GM18907 (cell line): ENCODE results near the gene LCN15.
"Not testable (repeated sequence)": the region's sequence is repeated elsewhere in the genome, so short reads cannot be mapped to it uniquely, and the experiment has no call there.

Experiments used
- ATAC-seq: cut with Tn5 transposase; IDR thresholded peaks from one replicate; pipeline ENCODE4 v1.9.1; 2021; ENCODE audit warnings: mild to moderate bottlenecking, moderate library complexity; ENCODE audit not compliant: unreplicated experiment

LCN15 gene

DNA sequence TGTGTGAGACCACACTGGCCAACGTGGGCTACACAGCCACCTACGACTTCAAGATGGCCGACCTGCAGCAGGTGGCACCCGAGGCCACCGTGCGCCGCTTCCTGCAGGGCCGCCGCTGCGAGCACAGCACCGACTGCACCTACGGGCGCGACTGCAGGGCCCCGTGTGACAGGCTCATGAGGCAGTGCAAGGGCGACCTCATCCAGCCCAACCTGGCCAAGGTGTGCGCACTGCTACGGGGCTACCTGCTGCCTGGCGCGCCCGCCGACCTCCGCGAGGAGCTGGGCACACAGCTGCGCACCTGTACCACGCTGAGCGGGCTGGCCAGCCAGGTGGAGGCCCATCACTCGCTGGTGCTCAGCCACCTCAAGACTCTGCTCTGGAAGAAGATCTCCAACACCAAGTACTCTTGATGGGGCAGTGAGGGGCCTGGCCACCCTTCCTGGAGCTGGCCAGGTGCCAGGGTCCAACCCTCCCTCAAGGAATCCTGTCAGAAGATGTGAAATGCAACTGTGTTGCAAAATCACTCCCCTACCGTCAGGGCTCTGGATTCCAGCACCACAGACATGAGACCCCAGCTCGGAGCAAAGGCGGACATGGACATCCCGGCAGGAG is 40.8 kb downstream of the LCN15 start:
- ATAC-seq: no peak

DNA sequence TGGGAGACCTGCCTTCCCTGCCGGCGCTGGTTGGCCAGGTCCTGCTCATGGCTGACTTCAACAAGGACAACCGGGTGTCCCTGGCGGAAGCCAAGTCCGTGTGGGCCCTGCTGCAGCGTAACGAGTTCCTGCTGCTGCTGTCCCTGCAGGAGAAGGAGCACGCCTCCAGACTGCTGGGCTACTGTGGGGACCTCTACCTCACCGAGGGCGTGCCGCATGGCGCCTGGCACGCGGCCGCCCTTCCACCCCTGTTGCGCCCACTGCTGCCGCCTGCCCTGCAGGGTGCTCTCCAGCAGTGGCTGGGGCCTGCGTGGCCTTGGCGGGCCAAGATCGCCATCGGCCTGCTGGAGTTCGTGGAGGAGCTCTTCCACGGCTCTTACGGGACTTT is 41.4 kb downstream of the LCN15 start:
- no peak for ATAC-seq

DNA sequence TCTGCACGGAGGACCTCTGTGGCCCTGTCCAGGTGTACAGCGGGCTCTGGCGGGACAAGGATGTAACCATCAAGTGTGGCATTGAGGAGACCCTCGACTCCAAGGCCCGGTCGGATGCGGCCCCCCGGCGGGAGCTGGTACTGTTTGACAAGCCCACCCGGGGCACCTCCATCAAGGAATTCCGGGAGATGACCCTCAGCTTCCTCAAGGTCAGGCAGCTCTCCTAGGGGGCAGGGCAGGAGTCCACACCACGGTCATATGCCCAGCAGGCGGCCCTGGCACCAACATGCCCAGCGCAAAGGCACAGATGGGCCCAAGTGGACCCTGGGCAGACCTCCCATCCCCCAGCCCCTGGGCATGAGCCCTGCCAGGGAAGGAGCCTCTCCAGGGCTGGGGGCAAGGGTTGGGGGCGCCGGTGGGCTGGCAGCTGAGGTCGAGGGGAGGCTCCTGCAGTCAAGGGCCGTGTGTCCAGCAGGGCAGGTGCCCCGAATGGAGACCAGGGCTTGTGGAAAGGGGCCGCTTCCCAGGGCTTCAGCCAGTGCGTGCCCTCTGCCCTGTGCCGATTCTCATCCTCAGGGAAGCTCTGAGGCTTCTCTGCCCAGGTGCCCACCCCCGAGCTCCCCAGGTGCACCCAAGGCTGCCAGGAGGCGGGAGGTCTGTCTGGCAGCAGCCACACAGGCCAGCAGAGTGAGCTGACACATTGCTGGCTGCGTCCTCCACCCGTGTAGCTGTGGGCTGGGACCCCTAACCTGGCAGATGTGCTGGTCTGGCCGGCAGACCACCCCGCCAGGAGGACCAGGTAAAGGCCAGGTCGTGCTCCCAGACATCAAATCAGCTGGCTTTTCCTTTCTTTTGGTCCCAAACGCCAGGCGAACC is 42.0 kb downstream of the LCN15 start:
- no peak for ATAC-seq

DNA sequence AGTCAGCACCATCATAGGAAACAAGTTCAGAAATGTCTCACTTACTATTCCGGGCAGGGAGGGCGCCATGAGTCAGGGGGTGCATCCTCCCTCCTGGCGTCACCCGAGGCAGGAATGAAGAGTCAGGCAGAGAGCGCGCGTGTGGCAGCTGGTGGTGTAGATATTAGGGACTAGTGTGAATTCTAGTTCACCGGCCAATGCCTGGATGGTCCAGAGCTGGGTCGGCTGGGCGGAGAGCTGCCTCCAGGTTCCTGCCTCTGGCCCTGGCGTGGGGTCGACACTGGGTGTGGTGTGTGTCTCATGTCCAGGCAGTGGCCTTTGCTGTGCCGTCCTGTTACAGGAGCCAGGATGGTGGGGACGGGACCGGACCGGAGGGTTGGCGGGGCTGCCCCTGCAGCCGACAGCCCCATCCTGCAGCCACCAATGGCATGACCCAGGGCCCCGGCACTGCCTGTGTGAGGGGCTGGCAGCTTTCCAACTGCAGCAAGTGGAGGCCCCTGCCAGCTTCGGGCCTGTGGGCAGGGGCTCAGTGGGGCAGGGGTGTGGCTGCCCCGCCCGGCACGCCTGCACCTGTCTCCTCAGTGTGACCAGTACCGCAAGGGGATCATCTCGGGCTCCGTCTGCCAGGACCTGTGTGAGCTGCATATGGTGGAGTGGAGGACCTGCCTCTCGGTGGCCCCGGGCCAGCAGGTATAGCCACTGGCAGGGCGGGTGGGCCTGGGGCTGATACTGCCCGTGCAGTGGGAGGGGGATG is 42.8 kb downstream of the LCN15 start:
- ATAC-seq: no peak

DNA sequence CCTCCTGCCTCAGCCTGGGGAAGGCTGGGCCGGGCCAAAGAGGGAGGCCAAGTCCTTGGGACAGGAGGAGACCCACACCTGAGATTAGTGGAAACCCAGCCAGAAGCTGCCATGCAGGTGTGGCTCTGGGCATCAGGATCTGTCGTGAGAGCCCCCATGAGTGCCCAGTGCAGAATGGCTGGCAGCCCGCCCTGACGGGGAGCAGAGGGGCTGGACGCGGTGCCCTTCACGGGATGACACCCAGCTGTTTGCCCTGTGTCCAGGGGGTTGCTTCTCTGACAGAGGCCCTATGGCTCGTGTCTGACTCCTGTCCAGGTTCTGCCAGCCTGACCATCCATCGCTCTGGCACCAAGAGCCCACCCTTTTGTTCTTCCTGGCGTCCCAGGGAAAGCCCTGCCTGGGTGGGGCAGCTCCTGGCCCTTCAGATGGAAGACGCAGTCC is 43.4 kb downstream of the LCN15 start:
- ATAC-seq: no peak

DNA sequence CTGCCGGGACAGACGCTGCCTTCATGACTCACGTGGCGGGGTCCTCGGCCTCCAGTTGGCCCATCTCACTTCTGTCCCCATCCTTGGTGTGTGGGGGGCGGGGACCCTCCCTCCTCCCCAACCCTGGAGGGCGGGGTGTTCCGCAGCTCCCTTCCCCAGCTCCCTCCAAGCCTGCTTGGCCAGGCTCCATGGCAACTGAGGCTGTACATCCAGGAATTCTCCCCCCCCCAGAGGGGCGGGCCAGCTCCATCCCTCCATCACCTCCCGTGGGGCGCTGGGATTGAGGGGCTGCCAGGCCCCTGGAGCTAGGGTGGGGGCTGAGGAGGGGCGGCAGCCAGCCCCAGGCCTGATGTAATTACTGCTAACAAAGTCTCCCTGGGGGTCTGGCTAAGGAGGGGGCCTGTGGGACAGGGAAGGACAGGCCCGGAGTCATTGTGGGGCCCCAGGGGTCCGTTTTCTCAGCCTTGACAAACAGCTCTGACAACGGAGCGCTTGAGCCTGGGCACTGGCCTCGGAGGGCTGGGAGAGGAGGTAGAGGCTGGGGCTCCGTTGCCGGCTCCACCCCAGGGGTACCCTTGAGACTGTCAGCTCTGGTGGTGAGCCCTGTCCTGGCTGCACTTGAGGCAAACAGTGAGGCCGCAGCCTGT is 43.9 kb downstream of the LCN15 start:
- no peak for ATAC-seq

DNA sequence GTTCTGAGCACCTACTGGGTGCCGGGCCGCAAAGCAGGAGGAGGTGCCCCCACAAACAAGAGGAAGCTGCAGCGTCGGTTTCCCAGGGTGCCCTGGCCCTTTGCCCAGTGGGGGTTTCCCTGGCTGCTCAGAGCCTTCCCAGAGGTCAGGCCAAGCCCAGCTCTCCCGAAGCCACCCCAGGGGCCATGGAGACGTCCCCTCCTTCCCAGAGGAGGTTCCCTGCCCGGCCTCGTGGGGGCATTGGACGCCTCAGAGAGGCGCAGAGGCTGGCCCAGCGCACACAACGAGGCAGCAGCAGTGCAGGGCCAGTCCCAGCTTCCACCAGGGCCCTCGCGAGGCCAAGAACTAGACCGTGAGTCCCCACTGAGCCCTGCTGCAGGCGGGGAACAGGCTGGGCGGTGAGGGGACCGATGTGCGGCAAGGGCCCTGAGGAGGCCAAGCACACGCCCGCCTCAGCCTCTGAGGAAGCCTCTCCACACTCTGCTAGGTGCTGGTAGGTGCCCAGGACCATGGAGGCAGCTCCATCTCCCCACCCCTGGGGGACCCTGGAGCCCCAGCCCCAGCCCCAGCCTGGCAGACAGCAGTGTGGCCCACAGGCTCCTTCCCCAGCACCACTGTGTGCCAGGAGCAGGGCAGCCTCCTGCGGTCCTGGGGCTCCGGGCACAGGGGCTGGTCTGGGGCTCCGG is 45.0 kb downstream of the LCN15 start:
- no peak for ATAC-seq

DNA sequence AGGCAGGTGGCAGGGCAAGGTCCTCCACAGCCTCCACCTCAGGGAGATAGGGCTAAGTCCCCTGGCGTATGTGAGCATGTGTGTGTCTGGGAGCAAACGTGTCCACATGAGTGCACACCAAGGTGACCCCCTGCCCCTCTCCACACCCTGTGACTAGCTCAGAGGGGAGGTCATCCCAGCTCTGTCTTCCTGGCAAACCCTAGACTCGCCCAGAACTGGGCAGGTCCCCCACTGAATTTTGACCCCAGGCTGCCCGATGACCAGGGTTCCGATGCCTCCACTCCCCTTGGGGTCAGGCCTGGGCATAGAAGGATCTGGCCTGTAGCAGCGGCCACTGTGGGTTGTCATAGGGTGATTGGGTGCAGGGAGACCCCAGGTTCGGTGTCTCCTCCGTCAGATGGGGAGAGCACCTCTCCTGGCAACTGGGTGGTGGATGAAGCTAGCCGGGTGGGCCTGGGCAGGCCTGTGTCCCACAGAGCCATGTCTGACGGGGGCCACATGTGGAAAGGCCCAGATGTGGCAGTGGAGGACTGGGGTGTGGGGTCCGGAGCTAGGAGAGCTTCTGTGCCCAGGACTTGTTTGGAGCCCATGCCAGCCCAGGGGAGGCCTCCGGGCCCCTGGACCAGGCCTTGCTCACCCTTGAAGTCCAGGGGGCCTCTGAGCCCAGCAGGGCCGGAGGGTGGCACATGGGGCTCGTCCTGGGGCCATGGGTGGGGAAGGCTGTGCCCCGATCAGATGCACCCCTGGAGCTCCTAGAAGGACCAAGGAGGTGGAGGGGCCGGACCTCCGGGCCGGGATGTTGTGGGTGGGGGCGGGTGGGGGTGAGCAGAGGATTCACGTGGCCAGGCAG is 45.7 kb downstream of the LCN15 start:
- ATAC-seq: no peak

DNA sequence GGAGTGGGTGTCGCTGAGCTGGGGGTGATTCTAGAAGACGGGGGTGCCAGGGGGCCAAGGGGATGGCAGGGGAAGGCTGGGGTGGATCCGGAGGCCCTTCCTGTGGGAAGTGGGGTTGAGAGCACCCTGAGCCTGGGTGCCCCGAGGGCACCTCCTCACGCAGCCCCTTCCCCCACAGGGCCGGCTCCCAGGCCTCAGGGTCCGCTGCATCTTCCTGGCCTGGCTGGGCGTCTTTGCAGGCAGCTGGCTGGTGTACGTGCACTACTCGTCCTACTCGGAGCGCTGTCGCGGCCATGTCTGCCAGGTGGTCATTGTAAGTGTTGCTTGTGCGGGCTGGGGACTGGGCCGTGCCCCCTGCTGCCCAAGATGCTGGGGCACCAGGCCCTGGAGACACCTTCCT is 46.9 kb downstream of the LCN15 start:
- no peak for ATAC-seq

DNA sequence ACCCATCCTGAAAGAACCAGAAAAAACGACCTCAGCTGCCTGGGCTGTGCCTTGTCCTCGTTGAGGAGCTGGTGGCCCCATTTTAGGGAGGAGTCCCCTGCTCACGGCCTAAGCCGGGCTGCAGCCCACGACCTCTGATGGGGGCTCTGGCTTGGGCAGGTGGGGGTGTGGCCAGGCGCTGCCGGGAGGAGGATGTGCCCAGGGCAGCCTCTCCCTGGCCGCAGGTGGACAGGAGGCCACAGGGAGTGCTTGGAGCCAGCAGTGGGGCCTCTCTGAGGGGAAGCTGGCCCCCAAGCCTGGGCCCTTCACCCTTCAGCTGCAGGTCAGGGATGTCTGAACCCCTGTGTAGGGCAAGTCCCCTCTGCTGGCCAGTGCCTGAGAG is 49.4 kb downstream of the LCN15 start:
- ATAC-seq: no peak

DNA sequence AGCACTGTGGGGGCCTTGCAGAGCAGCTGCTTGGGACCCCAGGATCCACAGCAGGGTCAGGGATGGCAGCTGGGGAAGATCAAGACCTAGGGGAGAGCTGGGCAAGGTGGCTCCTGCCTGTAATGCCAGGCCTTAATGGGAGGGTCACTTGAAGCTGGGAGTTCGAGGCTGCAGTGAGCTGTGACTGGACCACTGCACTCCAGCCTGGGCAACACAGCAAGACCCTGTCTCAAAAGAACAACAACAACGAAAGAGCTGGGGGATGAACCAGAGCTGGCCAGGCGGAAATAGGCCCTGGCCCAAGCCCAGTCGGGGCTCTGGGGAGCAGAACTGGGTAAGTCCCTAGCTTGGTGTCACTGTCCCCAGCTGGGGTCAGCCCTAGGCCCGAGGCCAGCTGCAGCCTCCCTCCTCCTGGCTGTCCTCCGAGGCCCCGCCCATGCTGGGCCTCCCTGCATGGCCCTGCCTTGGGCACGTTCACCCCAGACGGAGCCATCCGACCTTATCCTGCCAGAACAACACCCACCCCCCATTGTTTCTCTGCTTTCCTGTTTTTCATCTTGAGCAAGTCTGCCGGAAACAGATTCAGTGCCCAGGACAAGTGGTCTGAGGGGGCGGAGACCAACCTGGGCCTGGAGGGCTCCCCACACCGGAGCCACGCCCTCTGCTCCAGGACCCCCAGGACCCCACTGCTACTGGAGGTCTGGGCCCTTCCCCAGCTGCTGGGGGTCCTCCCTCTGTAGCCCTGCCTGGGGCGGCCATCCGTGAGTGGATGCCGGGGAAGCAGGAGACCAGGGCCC is 50.0 kb downstream of the LCN15 start:
- no peak for ATAC-seq

DNA sequence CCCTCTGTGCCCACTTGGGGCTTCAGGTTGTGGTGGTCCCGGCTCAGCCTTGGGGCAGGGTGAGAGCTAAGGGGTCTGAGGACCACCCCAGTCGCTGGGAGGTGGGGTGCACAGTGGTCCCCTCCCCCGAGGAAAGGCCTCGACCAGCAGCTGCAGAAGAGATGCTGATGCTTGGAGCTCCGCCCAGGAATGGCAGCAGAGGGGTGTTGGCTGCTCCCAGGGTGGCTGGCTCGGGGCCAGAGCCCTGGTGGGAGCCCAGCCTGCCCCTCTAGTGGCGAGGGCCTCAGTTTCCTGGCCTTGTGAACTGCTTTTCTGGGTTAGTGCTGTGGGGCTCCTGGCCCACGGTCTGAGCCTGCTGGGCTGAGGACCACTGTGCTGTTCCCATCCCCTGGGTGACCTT is 50.8 kb downstream of the LCN15 start:
- no peak for ATAC-seq

DNA sequence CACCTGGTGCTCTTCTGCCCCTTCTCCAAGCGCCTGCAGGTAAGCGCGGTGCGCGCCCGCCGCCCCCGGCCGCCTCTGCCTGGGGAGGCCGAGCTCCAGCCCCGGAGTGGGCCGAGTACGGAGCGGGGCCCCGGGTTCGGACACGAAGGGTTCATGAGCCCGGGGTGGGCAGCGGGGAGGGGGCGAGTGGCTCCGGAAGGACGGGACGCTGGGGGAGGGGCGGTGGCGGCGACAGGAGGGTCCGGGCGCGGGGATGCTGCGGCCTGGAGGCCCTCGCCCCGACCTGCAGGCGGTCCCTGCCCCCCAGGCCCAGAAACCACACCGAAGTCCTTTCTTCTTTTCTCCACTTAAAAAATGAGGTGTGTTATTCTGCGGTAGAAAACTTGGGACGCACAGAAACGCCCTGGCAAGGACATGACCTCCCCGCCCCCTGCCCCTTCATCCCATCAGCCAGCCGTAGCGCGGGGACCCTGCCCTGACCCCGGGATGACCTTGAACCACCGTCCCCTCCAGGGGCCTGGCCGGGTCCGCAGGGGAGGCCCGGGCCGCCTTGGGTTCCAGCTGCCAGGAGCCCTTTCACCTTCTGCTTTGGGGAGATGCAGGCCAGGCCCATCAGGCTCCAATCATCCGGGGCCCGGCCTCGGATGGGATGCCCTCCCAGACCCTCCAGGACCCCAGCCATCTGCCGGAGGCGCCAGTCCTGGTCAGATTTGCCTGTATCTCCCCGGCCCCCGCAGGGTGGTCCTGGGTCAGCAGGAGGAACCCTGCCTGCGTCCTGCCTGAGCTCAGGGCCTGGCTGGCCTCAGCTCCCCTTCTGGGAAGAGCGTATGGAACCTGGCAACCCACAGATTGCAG is 51.4 kb downstream of the LCN15 start:
- ATAC-seq: no peak

DNA sequence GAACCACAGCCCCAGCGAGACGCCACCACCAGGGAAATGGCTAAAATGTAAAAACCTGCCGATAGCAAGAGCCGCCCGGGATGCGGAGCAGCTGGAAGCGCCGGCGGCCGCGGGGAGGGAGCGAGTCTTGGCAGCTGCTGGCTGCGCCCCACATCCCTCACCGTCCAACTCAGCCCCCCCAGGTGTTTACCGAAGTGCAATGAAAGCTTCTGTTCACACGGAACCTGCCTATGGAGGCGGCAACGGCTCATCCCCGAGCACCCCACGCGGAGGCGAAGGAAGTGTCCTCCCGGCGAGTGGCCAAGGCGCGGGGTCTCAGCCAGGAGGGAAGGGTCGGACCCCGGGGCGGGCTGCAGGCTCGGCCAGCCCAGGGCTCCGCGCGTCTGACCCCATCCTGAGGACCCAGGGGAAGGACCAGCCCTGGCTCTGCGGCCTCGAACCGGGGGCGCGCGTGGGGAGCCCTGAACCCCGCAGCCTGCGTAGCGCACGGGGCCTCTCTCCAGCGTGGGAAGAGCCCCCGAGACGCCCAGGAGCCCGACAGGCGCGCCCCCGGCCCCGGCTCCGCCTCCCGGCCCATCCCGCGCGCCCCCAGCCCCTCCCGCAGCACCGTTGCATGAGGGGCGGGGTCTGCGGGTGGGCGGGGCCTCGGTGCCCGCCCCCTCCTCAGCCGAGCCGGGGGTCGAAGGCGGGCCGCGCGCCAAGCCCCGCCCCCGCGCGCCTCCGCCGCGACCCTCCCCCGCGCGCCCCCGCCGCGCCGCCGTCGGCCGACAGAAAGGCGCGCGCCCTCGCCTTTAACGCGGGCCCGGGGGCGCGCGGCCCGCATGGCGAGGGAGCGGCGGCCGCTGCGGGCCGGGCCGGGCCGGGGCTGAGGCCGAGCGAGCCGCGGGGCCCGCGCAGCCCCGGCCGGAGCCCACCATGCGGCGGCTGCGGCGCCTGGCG is 52.3 kb downstream of the LCN15 start, which contains the start of gene DIPK1B:
DIPK1B (plus strand) TSS at position 822 of the 939 bp plus-strand sequence; CDS start at position 916, 94 bp downstream.
- ATAC-seq: no peak

DNA sequence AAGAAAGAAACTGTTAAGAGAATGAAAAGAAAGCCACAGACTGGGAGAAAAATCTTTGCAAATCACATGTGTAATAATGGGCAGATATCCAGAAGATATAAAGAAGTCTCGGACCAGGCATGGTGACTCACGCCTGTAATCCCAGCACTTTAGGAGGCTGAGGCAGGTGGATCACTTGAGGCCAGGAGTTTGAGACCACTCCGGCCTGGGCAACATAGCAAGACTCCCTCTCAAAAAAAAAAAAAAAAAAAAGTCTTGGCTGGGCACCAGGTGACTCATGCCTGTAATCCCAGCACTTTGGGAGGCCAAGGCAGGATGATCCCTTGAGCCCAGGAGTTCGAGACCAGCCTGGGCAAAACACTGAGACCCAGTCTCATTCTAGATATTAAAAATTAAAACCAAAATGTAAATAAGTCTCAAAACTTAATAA is 53.1 kb downstream of the LCN15 start:
- ATAC-seq: not testable (repeated sequence)

DNA sequence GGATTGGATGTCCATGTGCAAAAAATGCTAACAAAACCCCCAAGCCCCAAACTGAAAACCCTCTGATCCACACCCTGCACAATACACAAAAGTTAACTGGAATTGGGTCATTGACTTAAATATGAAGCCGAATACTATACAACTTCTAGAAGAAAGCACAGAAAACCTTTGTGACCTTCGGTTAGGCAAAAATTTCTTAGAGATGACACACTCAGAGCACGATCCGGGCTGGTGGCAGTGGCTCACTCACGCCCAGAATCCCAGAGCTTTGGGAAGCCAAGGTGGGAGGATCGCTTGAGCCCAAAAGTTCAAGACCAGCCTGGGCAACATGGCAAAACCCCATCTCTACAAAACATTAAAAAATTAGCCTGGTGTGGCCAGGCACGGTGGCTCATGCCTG is 53.8 kb downstream of the LCN15 start:
- no peak for ATAC-seq
